HepG2 (cell line): ENCODE data around the gene RBL1. TPM values are rescaled to one million over a fixed set of nuclear protein-coding genes. Genes with fewer than 3 reads are reported as not detected.

Experiments used
- ATF7-NPFF ChIP-seq: sonication (generic); formaldehyde crosslinking; IDR thresholded peaks from 2 replicates; pipeline ENCODE4 v1.8.1; 2023; ENCODE audit warnings: mild to moderate bottlenecking, low read depth, missing genetic modification reagents, moderate library complexity
- GTF3A ChIP-seq: sonication (generic); formaldehyde crosslinking; conservative IDR thresholded peaks from 2 replicates; pipeline ENCODE4 v1.4.0; 2020; ENCODE audit warnings: mild to moderate bottlenecking, missing genetic modification reagents
- HCFC1 ChIP-seq: fragments of 150-350 bp; IDR thresholded peaks from 2 replicates; pipeline ENCODE4 v1.6.1; 2014; ENCODE audit warnings: low read depth, low read length
- LCORL ChIP-seq, 2 experiments: fragments of 450-650 bp in 1 of 2; sonication (generic) in 1 of 2; formaldehyde crosslinking in 1 of 2; IDR thresholded peaks; 2 replicates each; pipeline versions ENCODE4 v1.5.0 to v1.6.1; 2017 to 2020; ENCODE audit warnings: antibody characterized with exemption in 1 of 2, missing genetic modification reagents in 1 of 2
- MLLT10 ChIP-seq: sonication (generic); formaldehyde crosslinking; IDR thresholded peaks from 2 replicates; pipeline ENCODE4 v1.4.0; 2020; ENCODE audit warnings: missing genetic modification reagents
- MTERF4 ChIP-seq: sonication (generic); formaldehyde crosslinking; IDR thresholded peaks from 2 replicates; pipeline ENCODE4 v1.8.0; 2023; ENCODE audit warnings: mild to moderate bottlenecking, missing genetic modification reagents
- MYC ChIP-seq: sonication (generic); formaldehyde crosslinking; IDR thresholded peaks from 2 replicates; pipeline ENCODE4 v1.9.0; 2021; ENCODE audit warnings: missing genetic modification reagents, borderline replicate concordance
- NR2F6 ChIP-seq, 2 experiments: IDR thresholded peaks; 2 replicates each; pipeline ENCODE4 v1.6.1; 2016; ENCODE audit warnings: antibody characterized with exemption in 1 of 2, mild to moderate bottlenecking in 1 of 2
- SMAD1 ChIP-seq: sonication (generic); formaldehyde crosslinking; IDR thresholded peaks from 2 replicates; pipeline ENCODE4 v1.4.0; 2020; ENCODE audit warnings: missing genetic modification reagents, low read depth, mild to moderate bottlenecking, borderline replicate concordance
- ZBTB43 ChIP-seq: sonication (generic); formaldehyde crosslinking; conservative IDR thresholded peaks from 2 replicates; pipeline ENCODE4 v1.4.0; 2020; ENCODE audit warnings: missing genetic modification reagents
- ZNF207 ChIP-seq: fragments of 450-650 bp; IDR thresholded peaks from 2 replicates; pipeline ENCODE4 v1.6.1; 2016; ENCODE audit warnings: antibody characterized with exemption, borderline replicate concordance
- ZNF318 ChIP-seq: sonication (generic); formaldehyde crosslinking; IDR thresholded peaks from 2 replicates; pipeline ENCODE4 v1.4.0; 2020; ENCODE audit warnings: mild to moderate bottlenecking, missing genetic modification reagents
- ZNF343 ChIP-seq: sonication (generic); formaldehyde crosslinking; IDR thresholded peaks from 2 replicates; pipeline ENCODE4 v1.4.0; 2020; ENCODE audit warnings: mild to moderate bottlenecking, missing genetic modification reagents
- ZNF703 ChIP-seq: sonication (generic); formaldehyde crosslinking; IDR thresholded peaks from 2 replicates; pipeline ENCODE4 v1.5.1; 2020; ENCODE audit warnings: missing genetic modification reagents, mild to moderate bottlenecking, moderate library complexity, borderline replicate concordance
- ZNF710 ChIP-seq: sonication (generic); formaldehyde crosslinking; IDR thresholded peaks from 2 replicates; pipeline ENCODE4 v1.5.0; 2020; ENCODE audit warnings: mild to moderate bottlenecking, missing genetic modification reagents, borderline replicate concordance
- ZNF792 ChIP-seq: IDR thresholded peaks from 2 replicates; pipeline ENCODE4 v1.6.1; 2016
- polyA plus RNA-seq, 8 experiments: library from polyadenylated mRNA; depleted of rRNA in 3 of 8; stranded (reverse) in 7 of 8; unstranded in 1 of 8; fragments of >200 nt; fragmentation: Illumina TruSeq in 4 of 8; extraction: Trizol in 4 of 8; gene quantifications; 2 replicates each; pipeline versions ENCODE4 v1.2.1 to v1.2.3, GENCODE V29; 2011 to 2016; ENCODE audit warnings: low read depth in 4 of 8, missing spikeins in 1 of 8, mixed read lengths in 1 of 8; ENCODE audit not compliant: insufficient read depth in 1 of 8
- total RNA-seq, 5 experiments: library from RNA; depleted of rRNA; stranded (reverse); fragments of >200 nt; fragmentation: Illumina TruSeq; extraction: Trizol; gene quantifications; 2 replicates each; pipeline ENCODE4 v1.2.3, GENCODE V29; 2016; ENCODE audit warnings: low read depth in 1 of 5

The RBL1 gene
- total and polyA plus RNA-seq, 2 of the 13 experiments (the other 11 are each of a cell fraction or from before 2014, with no cell fraction given) = 6.0 to 27.5 TPM

GRCh38 chr20:36951979-36952738, 143.6 kb downstream of the RBL1 start (continued):
- TF ChIP-seq ZNF343 (CRISPR knock-in tag) (no peak), ZNF703 (CRISPR knock-in tag) (0 out of 2 replicates have a peak, but pooled peaks have one; percentile 27), ZNF207 (no peak), HCFC1 (no peak), NR2F6 (IDR thresholded peaks at IDR 0.05) (0 out of 2 replicates have a peak, but pooled peaks have one; percentile 44), NR2F6 (CRISPR knock-in tag; IDR thresholded peaks at IDR 0.05) (peak; percentile 74), ZNF792 (CRISPR knock-in tag) (peak; percentile 4; the same call in 1 of the 2 replicates), ZBTB43 (CRISPR knock-in tag) (peak; percentile 36; the same call in 1 of the 2 replicates), MTERF4 (CRISPR knock-in tag) (no peak), GTF3A (CRISPR knock-in tag) (no peak), MLLT10 (no peak), ZNF318 (CRISPR knock-in tag) (peak; percentile 63; the same call in 1 of the 2 replicates), MYC (CRISPR knock-in tag) (no peak), SMAD1 (CRISPR knock-in tag) (no peak), ATF7-NPFF (CRISPR knock-in tag) (peak; percentile 43; the same call in 1 of the 2 replicates), ZNF710 (CRISPR knock-in tag) (no peak), LCORL (IDR thresholded peaks at IDR 0.05) (no peak), LCORL (CRISPR knock-in tag; IDR thresholded peaks at IDR 0.05) (peak; percentile 33; the same call in 1 of the 2 replicates)
